ENCODE measurements around the gene NEK6. TPM values are rescaled to one million over a fixed set of nuclear protein-coding genes. Genes with fewer than 3 reads are reported as not detected.

The NEK6 gene
- total and polyA plus RNA-seq, 10 of the 15 experiments (the other 5 are each of a cell fraction or from before 2014, with no cell fraction given) = 31.3 to 161 (median 89.2) TPM

DNA sequence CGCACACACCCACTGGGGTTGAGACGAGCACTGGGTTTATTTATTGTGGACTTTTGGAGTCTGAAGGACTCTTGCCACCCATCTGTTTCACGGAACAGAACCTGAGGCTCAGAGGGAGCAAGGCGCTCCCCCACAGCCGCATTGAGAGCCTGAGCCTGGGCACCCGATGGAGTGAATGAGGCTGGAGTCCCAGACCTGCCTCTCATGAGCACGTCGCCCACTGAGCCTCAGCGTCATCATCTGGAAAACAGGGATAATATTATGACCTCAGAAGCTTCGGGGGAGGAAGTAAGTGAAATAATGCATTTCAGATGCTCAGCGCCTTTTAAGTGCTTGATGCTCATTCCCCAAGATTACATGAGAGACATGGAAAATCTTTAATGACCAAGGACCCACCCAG is 5.5 kb downstream of the NEK6 start:
- no TSS peak for BruUV-seq (replicated peaks)
- H2AFZ ChIP-seq (ENCODE audit: control insufficient read depth, low read depth, low read length) = no peak overlapping the region
- SMC1A ChIA-PET (ENCODE audit: uncharacterized antibody, unreplicated experiment) = interaction anchor here (1.3 to 10.1 kb wide), 7 partner anchors 8 to 63 kb away, joined by 3 to 132 read pairs (median 18); no protein-coding TSS in a partner anchor
- in situ Hi-C loops (cut with MboI) (no loop called here), intact Hi-C loops (cut with micrococcal nuclease; ENCODE audit: unreplicated experiment) (no loop called here)
- H4K20me1 ChIP-seq (ENCODE audit: control insufficient read depth, insufficient read depth) = no peaks in the 10 kb centered on the region
- CTCF ChIA-PET = interaction anchor here (0.6 to 4.6 kb wide), 7 partner anchors 9 to 588 kb away, joined by 3 to 18 read pairs (median 3); no protein-coding TSS in a partner anchor
- 3% methylated on average over 11 of the region's 11 CpGs for WGBS (ENCODE audit: insufficient coverage, insufficient replicate concordance, low lambda C conversion rate, missing lambda C conversion rate)
- peaks cover 46% of the 10 kb centered on the region for H3K4me1 ChIP-seq (ENCODE audit: control insufficient read depth, insufficient read depth, low read length)
- peak overlapping the region; percentile 84 for H3K9ac ChIP-seq (ENCODE audit: control insufficient read depth, insufficient read depth, low read length)
- DNase-seq (ENCODE audit: low read depth, low spot score) (no peak), FAIRE-seq (no peak), ATAC-seq (no peak)
- RAD21 ChIA-PET (ENCODE audit: unreplicated experiment) = interaction anchor here (0.6 to 6.2 kb wide), 7 partner anchors 23 to 64 kb away, joined by 3 to 74 read pairs (median 4); no protein-coding TSS in a partner anchor
- peaks cover under 1 to 9% of the 10 kb centered on the region in 2 experiments; a peak in 3 of 4 replicates for H3K36me3 ChIP-seq (ENCODE audit: control insufficient read depth in 2 of 2, insufficient read depth in 2 of 2, low read length in 1 of 2)
- H3K9me3 ChIP-seq (replicated peaks; ENCODE audit: control insufficient read depth, insufficient read depth, low read length) = no peaks in the 10 kb centered on the region
- no peaks in the 10 kb centered on the region for H3K27me3 ChIP-seq (replicated peaks in 1 of 2; ENCODE audit: control insufficient read depth in 2 of 2, insufficient read depth in 2 of 2, low read length in 1 of 2)
- peak overlapping the region; percentile 96 for H3K4me2 ChIP-seq (ENCODE audit: control insufficient read depth, insufficient read depth)
- H3K79me2 ChIP-seq (ENCODE audit: control insufficient read depth, insufficient read depth, low read length) = peaks cover 99% of the 10 kb centered on the region
- H3K4me3 ChIP-seq = peak overlapping the region; percentile 61
- POLR2A ChIA-PET = interaction anchor here (1.3 to 6.6 kb wide), 4 partner anchors 24 to 46 kb away, joined by 4 to 45 read pairs (median 13); no protein-coding TSS in a partner anchor
- H3K27ac ChIP-seq (ENCODE audit: control insufficient read depth, insufficient read depth) = peak overlapping the region; percentile 88
- no peak for TF ChIP-seq BCLAF1 (IDR thresholded peaks at IDR 0.05)
- no peak for TF ChIP-seq SMAD1 (IDR thresholded peaks at IDR 0.05; ENCODE audit: low read depth, partially characterized antibody)
- no peak for TF ChIP-seq EGR1 (IDR thresholded peaks at IDR 0.05; ENCODE audit: borderline replicate concordance in 1 of 2, low read depth in 2 of 2, low read length in 2 of 2)
- no peak for TF ChIP-seq ZNF24 (IDR thresholded peaks at IDR 0.05)
- no peak for TF ChIP-seq TBL1XR1 (IDR thresholded peaks at IDR 0.05; ENCODE audit: low read depth, low read length)
- no peak for TF ChIP-seq ZBTB11 (CRISPR knock-in tag; IDR thresholded peaks at IDR 0.05)
- TF ChIP-seq ZZZ3 (IDR thresholded peaks at IDR 0.05; ENCODE audit: control insufficient read depth, insufficient read length, low read depth) = no peak
- TF ChIP-seq HDAC2 (IDR thresholded peaks at IDR 0.05) = no peak
- no peak for TF ChIP-seq NKRF (conservative IDR thresholded peaks at IDR 0.05)
- TF ChIP-seq, protein P1, sequence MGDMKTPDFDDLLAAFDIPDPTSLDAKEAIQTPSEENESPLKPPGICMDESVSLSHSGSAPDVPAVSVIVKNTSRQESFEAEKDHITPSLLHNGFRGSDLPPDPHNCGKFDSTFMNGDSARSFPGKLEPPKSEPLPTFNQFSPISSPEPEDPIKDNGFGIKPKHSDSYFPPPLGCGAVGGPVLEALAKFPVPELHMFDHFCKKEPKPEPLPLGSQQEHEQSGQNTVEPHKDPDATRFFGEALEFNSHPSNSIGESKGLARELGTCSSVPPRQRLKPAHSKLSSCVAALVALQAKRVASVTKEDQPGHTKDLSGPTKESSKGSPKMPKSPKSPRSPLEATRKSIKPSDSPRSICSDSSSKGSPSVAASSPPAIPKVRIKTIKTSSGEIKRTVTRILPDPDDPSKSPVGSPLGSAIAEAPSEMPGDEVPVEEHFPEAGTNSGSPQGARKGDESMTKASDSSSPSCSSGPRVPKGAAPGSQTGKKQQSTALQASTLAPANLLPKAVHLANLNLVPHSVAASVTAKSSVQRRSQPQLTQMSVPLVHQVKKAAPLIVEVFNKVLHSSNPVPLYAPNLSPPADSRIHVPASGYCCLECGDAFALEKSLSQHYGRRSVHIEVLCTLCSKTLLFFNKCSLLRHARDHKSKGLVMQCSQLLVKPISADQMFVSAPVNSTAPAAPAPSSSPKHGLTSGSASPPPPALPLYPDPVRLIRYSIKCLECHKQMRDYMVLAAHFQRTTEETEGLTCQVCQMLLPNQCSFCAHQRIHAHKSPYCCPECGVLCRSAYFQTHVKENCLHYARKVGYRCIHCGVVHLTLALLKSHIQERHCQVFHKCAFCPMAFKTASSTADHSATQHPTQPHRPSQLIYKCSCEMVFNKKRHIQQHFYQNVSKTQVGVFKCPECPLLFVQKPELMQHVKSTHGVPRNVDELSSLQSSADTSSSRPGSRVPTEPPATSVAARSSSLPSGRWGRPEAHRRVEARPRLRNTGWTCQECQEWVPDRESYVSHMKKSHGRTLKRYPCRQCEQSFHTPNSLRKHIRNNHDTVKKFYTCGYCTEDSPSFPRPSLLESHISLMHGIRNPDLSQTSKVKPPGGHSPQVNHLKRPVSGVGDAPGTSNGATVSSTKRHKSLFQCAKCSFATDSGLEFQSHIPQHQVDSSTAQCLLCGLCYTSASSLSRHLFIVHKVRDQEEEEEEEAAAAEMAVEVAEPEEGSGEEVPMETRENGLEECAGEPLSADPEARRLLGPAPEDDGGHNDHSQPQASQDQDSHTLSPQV (IDR thresholded peaks at IDR 0.05) = no peak
- no peak for TF ChIP-seq FOXM1 (IDR thresholded peaks at IDR 0.05; ENCODE audit: low read depth, low read length)

All from GM12878 (cell line).